Fibroblast of lung (primary cell): ENCODE measurements around the gene MUSK. TPM values are rescaled to one million over a fixed set of nuclear protein-coding genes. Genes with fewer than 3 reads are reported as not detected.
A peak's percentile ranks its signal among the peaks of the same experiment; 100 is the strongest.

ENCODE experiments used
- DNase-seq, 2 donors: peaks; one replicate each; pipeline versions ENCODE4 v3.0.0 to v3.0.0-alpha.2; 2010; ENCODE audit warnings: low read depth in 2 of 2
- H2AFZ ChIP-seq: 2 replicates; pipeline ENCODE4 v1.5.1; 2012; ENCODE audit warnings: low read length, control low read depth, inconsistent platforms
- H3K27ac ChIP-seq: 2 replicates; pipeline ENCODE4 v1.5.1; 2011; ENCODE audit warnings: low read length, control low read depth; ENCODE audit not compliant: insufficient read depth
- H3K27me3 ChIP-seq: 2 replicates; pipeline ENCODE4 v1.5.1; 2011; ENCODE audit warnings: mild to moderate bottlenecking, low read length; ENCODE audit not compliant: control insufficient read depth, insufficient read depth
- H3K36me3 ChIP-seq: 2 replicates; pipeline ENCODE4 v1.5.1; 2011; ENCODE audit warnings: low read length; ENCODE audit not compliant: control insufficient read depth, insufficient read depth
- H3K4me1 ChIP-seq: 2 replicates; pipeline ENCODE4 v1.5.1; 2011; ENCODE audit warnings: low read length; ENCODE audit not compliant: control insufficient read depth, insufficient read depth; ENCODE audit errors: extremely low read depth
- H3K4me2 ChIP-seq: 2 replicates; pipeline ENCODE4 v1.5.1; 2011; ENCODE audit warnings: low read length, control low read depth; ENCODE audit not compliant: insufficient read depth; ENCODE audit errors: extremely low read depth
- H3K4me3 ChIP-seq, 4 experiments: fragments of 200-600 bp in 1 of 4; sonication (generic) in 1 of 4; replicated peaks in 1 of 4; 2 replicates each; pipeline ENCODE4 v1.5.1; 2011 to 2016; ENCODE audit warnings: low read length in 4 of 4, low read depth in 3 of 4, mild to moderate bottlenecking in 3 of 4, control low read depth in 2 of 4, inconsistent platforms in 1 of 4, mixed read lengths in 1 of 4; ENCODE audit not compliant: insufficient read depth in 1 of 4; ENCODE audit errors: control extremely low read depth in 1 of 4
- H3K79me2 ChIP-seq: 2 replicates; pipeline ENCODE4 v1.5.1; 2012; ENCODE audit warnings: mild to moderate bottlenecking, low read length, inconsistent platforms; ENCODE audit not compliant: control insufficient read depth, insufficient read depth
- H3K9ac ChIP-seq: 2 replicates; pipeline ENCODE4 v1.5.1; 2011; ENCODE audit warnings: mild to moderate bottlenecking, low read length, control low read depth; ENCODE audit not compliant: insufficient read depth
- H3K9me3 ChIP-seq: 2 replicates; pipeline ENCODE4 v1.5.1; 2012; ENCODE audit warnings: low read depth, low read length; ENCODE audit not compliant: control insufficient read depth, insufficient read depth
- H4K20me1 ChIP-seq: 2 replicates; pipeline ENCODE4 v1.5.1; 2011; ENCODE audit warnings: low read length; ENCODE audit not compliant: control insufficient read depth, insufficient read depth; ENCODE audit errors: extremely low read depth
- EZH2 ChIP-seq: IDR thresholded peaks from 2 replicates; pipeline ENCODE4 v1.5.1; 2012; ENCODE audit warnings: low read length, control low read depth, mild to moderate bottlenecking; ENCODE audit errors: missing control alignments
- polyA plus RNA-seq, 2 donors: library from polyadenylated mRNA; depleted of rRNA in 1 of 2; stranded (reverse) in 1 of 2; unstranded in 1 of 2; fragments of >200 nt; gene quantifications; 2 replicates each; pipeline ENCODE4 v1.2.1, GENCODE V29; 2011 to 2012; ENCODE audit warnings: missing spikeins in 1 of 2
- total RNA-seq: library from RNA; depleted of rRNA; stranded (reverse); fragments of >200 nt; gene quantifications from 2 replicates; pipeline ENCODE4 v1.2.1, GENCODE V29; 2014
- TF ChIP-seq, protein P1 (sequence below), 2 donors: IDR thresholded peaks in 1 of 2; conservative IDR thresholded peaks in 1 of 2; 1 replicate in 1 of 2; 2 replicates in 1 of 2; pipeline ENCODE4 v1.5.1; 2011 to 2012; ENCODE audit warnings: low read length in 2 of 2, control low read depth in 1 of 2, inconsistent platforms in 1 of 2, low read depth in 1 of 2, mild to moderate bottlenecking in 1 of 2

Gene MUSK
- total and polyA plus RNA-seq, 2 donors (not counting 1 experiment from before 2014, with no cell fraction given) = 0.31 to 0.66 TPM

DNA sequence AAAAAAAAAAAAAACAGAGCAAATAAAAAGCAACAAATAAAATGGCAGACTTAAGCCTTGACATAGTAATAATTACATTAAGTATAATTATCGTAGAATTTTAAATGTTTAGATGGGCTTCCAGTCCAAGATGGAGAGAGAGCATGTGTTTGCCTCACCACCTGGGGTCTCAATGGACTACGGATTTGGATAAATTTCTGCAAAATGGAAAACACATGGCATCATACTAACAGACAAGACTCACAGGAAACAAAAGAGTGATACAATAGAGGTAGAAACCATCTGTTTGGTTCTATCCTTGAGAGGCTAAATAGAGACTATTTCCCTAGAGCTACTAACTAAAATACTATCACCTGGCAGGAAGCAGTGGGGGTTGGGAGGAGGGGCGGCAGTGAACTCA, 144.3 kb downstream of the MUSK start:
- H4K20me1 ChIP-seq = no peaks in the 10 kb centered on the region
- no peaks in the 10 kb centered on the region for H3K79me2 ChIP-seq
- no peak overlapping the region for H3K27ac ChIP-seq
- peaks cover 2% of the 10 kb centered on the region for H3K4me1 ChIP-seq
- H2AFZ ChIP-seq = no peak overlapping the region
- no peaks in the 10 kb centered on the region for H3K27me3 ChIP-seq
- TF ChIP-seq, protein P1, sequence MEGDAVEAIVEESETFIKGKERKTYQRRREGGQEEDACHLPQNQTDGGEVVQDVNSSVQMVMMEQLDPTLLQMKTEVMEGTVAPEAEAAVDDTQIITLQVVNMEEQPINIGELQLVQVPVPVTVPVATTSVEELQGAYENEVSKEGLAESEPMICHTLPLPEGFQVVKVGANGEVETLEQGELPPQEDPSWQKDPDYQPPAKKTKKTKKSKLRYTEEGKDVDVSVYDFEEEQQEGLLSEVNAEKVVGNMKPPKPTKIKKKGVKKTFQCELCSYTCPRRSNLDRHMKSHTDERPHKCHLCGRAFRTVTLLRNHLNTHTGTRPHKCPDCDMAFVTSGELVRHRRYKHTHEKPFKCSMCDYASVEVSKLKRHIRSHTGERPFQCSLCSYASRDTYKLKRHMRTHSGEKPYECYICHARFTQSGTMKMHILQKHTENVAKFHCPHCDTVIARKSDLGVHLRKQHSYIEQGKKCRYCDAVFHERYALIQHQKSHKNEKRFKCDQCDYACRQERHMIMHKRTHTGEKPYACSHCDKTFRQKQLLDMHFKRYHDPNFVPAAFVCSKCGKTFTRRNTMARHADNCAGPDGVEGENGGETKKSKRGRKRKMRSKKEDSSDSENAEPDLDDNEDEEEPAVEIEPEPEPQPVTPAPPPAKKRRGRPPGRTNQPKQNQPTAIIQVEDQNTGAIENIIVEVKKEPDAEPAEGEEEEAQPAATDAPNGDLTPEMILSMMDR (conservative IDR thresholded peaks at IDR 0.05 in 1 of 2, IDR thresholded peaks at IDR 0.05 in 1 of 2; ENCODE audit: low read depth in 1 of 2, low read length in 2 of 2) = no peak
- no peak for TF ChIP-seq EZH2
- H3K4me3 ChIP-seq = no peak overlapping the region
- no peak overlapping the region for H3K4me2 ChIP-seq
- no peak for DNase-seq
- H3K36me3 ChIP-seq = no peaks in the 10 kb centered on the region
- no peaks in the 10 kb centered on the region for H3K9me3 ChIP-seq
- no peak overlapping the region for H3K9ac ChIP-seq

DNA sequence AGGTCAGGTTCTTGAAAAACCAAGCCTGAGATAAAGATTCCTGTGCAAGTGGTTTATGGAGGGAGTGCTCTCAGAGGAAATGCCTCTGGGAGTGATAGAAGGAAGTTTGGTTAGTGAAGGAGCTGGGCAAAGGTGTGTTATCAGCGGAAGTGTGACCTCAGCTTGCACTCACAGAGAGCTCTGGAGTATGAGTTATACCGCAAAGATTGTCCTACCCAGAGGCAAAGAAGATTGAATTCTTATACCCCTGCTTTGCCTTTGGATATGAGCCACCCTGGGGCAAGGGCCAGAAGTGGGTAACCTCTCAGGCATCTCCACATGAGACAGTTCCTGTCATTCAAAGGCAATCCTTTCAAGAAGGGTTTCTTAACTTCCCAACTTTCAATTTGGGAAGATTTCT, 145.6 kb downstream of the MUSK start:
- no peak overlapping the region for H3K4me2 ChIP-seq
- H2AFZ ChIP-seq = no peak overlapping the region
- H3K9me3 ChIP-seq = no peaks in the 10 kb centered on the region
- no peak overlapping the region for H3K27ac ChIP-seq
- TF ChIP-seq, protein P1 (conservative IDR thresholded peaks at IDR 0.05 in 1 of 2, IDR thresholded peaks at IDR 0.05 in 1 of 2; ENCODE audit: low read depth in 1 of 2, low read length in 2 of 2) = no peak
- no peak for TF ChIP-seq EZH2
- H3K4me3 ChIP-seq = no peak overlapping the region
- no peaks in the 10 kb centered on the region for H3K79me2 ChIP-seq
- DNase-seq = peak in 1 of 2 donors; percentile 12
- H3K36me3 ChIP-seq = no peaks in the 10 kb centered on the region
- no peaks in the 10 kb centered on the region for H3K27me3 ChIP-seq
- H4K20me1 ChIP-seq = no peaks in the 10 kb centered on the region
- H3K9ac ChIP-seq = no peak overlapping the region
- H3K4me1 ChIP-seq = no peaks in the 10 kb centered on the region

DNA sequence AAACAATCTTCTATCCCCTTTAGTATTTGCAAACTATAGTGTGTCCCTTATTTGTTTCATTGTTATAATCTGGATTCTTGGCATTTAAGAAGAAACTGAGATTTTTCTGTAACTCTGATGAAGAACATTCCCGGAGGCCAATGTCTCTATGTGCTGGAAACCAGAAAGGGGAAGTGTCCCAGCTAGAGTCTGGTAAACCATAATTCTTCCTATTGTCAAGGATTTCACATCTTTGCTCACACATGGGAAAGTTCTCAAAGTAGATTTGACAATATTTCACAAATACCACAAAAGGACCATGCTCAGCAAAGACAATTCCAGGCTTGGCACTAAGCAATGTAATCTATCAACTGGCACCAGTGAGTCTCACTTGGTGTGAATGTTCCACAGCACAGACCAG, 146.8 kb downstream of the MUSK start:
- Histone ChIP-seq H3K36me3 (no peaks in the 10 kb centered on the region), H2AFZ (no peak overlapping the region), H3K4me2 (no peak overlapping the region), H3K27me3 (no peaks in the 10 kb centered on the region), H4K20me1 (no peaks in the 10 kb centered on the region), H3K9ac (no peak overlapping the region), H3K4me3 (no peak overlapping the region), H3K27ac (no peak overlapping the region), H3K4me1 (no peaks in the 10 kb centered on the region), H3K79me2 (no peaks in the 10 kb centered on the region), H3K9me3 (no peaks in the 10 kb centered on the region)
- no peak for TF ChIP-seq EZH2
- TF ChIP-seq, protein P1 (conservative IDR thresholded peaks at IDR 0.05 in 1 of 2, IDR thresholded peaks at IDR 0.05 in 1 of 2; ENCODE audit: low read depth in 1 of 2, low read length in 2 of 2) = no peak
- DNase-seq = no peak
